GM18520 (cell line): ENCODE measurements around the gene ARL6IP5.

Experiments used
- ATAC-seq: cut with Tn5 transposase; IDR thresholded peaks from one replicate; pipeline ENCODE4 v1.9.1; 2021; ENCODE audit not compliant: unreplicated experiment

The ARL6IP5 gene

DNA sequence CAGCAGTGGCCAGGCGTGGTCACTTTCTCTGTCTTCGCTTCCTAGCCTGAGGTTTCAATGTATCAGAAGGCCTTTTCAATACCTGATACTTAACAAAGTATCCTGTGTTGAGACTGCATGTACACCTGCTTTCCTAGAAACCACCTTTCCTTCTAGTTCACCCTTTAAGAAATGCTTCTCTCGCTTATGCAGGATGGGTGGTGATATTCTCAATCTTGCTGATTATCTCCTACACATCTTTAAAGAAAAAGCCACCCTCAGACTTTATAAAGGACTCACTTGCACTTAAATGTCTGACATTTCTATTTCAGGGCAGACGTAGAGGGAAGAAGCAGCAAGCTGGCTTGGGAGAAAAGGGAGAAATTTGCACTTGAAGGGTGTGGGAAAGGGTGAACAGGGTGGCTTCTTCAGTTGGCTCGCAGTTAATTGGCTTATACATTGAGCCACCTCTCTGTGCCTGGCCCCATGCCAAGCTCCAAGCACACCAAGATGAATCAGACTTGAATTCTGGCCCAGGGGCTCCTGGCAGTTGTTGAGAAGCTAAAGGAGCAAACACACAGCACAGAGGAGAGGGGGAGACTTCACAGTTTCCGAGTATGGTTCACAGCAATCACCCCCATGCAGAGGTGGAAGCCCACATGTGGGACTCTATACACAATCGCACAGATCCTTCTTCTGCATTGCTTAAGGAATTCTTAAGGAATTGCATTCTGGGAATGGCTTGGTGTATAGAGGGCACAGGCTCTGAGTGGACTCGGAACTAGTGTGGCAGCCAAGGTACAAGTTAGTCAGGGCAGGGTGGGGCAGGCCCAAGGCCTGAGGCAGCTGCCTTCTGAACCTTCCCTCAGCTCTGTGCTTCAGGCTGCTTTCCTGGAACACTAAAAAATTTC lies 1.3 kb downstream of the ARL6IP5 start:
- ATAC-seq, result no peak

DNA sequence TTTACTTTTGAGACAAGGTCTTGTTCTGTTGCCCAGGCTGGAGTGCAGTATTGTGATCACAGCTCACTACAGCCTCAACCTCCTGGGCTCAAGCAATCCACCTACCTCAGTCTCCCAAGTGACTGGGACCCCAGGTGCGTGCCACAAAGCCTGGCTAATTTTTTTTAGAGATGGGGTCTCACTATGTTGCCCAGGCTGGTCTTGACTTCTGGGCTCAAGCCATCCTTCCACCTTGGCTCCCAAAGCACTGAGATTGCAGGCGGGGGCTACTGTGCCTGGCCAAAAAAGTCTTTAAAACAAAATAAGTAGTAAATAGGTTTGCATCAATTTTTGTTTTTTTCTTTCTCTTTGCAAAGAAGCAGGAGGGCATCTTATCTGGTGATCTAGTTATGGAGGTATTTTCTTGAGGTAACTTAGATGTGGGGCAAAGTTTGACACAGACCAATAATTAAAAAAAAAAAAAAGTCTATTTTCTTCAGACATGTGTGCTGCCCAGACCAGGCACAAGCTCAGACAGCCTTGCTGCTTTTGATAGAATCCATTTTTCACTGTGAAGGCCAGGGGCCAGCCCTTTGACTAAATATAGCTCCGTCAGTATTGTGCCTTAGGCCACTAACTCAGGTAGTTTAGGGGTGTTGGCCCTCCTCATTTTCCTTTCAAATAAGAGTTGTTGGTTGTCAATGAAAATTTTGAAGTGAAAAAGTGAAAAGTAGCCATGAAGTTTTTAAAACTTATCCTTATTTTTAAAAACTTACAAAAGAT lies 2.5 kb downstream of the ARL6IP5 start:
- no peak for ATAC-seq

DNA sequence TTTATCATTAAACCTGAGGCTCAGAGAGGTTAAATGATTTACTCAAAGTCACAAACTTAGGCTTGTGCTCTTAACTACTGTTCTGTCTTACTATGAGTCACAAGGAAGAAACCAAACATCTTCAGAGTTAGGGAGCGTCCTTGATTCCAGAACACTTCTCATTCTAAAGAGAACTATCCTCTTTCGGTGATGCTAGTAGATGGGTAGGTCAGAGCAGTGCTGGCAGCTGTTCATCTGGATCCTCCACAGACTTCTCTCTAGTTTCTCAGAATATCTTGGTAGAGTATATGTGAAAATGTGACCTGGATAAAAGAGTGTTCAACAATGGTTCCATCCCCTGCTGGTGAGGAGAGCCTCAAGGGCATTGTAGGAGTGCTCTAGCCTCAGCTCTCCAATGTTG lies 3.3 kb downstream of the ARL6IP5 start:
- no peak for ATAC-seq

GRCh38 chr3:69090021-69090420 lies 5.3 kb downstream of the ARL6IP5 start:
- ATAC-seq, result no peak

GRCh38 chr3:69091389-69092029 lies 6.8 kb downstream of the ARL6IP5 start:
- no peak for ATAC-seq

DNA sequence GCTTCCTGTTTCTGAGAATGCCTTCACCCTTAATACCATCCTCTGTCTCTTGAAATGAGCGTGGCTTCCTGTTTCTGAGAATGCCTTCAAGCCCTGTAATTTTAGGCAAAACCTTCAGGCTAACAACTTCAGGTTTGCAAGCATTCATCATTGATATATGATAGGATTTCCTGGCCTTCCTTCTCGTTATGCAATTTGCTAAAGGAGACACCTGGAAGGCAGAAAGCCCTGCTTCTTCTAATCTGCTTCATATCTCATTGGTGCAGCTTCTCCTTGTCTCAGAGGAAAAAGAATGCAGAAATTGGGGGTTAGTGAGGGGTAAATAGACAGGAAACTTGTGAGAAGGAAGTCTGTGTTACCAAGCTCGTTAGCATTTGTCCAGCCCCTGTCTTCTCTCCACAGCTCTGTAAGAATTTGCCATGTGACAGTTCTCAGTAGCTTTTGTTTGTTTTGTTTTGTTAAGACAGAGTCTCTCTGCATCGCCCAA lies 7.3 kb downstream of the ARL6IP5 start:
- peak; percentile 82 for ATAC-seq

DNA sequence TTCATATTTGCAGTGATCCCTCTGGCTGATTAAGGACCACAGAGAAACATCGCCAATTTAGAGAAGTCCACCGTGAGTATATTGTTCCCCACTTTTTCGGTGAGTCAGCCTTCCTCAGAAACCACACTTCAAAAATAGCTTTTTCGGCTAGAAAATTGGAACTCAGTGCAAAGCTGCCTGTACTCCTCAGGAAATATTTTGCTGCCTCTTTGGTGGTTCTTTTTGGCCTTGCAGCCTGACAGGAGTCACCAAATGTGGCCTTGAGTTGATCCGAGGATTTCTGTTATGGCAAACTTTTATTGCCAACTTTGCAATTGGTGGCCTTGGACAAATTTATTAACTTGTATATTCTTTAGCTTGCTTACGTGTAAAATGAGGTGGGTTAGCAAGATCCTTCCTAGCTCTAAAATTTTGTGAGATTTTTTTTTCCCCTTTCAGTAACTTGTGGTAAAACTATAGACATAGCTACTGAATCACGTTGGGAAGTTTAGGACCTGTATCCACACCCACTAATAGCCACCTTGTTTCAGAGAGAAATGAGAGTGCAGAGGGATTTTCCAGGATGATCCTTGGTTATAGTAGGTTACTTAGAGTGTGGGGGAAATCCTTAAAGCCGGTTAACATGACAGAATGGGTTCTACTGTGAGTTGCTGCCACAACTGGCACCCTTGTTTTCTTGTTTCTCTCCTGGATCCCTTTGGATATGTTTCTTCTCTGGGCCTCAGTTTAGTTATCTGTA lies 9.9 kb downstream of the ARL6IP5 start:
- no peak for ATAC-seq

DNA sequence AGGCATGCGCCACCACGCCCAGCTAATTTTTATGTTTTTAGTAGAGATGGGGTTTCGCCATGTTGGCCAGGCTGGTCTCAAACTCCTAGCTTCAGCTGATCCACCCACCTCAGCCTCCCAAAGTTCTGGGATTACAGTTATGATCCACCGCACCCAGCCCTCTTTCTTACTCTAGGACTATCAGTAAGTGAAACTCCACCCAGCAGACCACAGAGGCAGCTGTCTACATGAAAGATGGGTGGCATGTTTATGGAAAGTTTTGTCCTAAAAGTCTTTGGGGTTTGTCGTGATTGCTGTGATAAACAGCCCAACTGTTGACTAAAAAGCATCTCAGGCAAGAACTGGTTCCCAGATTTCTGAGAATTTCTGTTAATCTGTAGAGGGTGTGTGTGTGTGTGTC lies 10.9 kb downstream of the ARL6IP5 start:
- no peak for ATAC-seq

GRCh38 chr3:69096299-69096698 lies 11.6 kb downstream of the ARL6IP5 start:
- ATAC-seq, result no peak

DNA sequence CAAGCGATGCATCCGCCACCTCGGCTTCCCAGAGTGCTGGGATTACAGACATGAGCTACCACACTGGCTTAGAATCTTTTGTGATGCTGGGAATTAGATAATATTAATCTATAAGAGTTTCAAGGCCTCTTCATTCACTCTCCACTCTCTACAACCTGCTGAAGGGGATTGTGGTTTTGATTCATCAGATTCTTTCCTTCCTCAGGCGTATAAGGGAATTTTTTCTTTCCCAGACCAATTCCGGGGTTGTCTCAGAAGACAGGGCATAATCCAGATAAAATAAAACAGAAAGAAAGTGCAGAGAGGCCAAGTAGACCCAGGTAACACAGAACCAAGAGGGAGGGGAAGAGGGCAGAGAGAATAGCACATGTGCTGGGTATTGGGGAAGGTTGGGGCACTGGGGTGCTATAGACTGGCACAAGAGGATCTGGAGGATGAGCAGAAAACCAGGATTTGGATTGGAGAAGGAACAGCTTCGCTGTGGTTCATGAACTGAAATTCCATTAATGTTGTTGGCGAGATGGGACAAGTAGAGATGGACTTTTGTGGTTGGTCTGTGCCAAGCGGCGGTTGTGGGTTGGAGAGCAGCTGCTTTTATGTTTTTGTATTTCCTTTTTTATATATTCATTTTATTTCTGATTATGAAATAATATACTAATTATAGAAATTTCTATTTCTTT lies 12.8 kb downstream of the ARL6IP5 start:
- ATAC-seq, result no peak

DNA sequence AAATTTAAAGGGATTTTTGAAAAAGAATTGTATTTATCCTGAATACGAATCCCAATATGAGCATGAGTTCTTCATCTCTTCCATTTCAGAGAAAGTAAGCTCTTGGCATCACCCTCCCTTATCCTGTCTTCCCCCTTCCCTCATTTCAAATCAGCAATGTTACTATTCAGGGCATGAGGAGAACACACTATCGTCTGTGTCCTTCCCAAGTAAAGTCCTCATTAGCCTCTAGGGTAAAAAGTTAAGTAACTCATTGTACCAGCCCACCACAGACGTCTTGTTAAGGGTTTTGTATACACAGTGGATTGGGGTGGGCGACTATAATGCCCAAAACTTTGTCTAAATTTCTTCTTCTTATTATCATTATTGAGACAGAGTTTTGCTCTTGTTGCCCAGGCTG lies 14.8 kb downstream of the ARL6IP5 start:
- no peak for ATAC-seq

DNA sequence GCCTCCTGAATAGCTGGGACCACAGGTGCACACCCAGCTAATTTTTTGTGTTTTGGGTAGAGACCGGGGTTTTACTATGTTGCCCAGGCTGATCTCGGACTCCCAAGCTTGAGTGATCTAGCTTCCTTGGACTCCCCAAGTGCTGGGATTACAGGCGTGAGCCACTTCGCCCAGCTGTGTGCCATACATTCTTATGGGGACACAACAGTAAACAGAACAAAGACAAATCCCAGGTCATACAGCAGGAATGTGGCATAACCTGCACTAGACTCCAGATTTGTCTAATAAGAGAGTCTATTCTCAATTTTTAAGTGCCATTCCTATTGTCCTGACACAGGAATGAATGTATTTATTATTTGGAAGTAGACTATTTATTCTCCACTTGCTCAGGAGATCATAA lies 17.6 kb downstream of the ARL6IP5 start:
- no peak for ATAC-seq

GRCh38 chr3:69103123-69103522 lies 18.4 kb downstream of the ARL6IP5 start:
- no peak for ATAC-seq

DNA sequence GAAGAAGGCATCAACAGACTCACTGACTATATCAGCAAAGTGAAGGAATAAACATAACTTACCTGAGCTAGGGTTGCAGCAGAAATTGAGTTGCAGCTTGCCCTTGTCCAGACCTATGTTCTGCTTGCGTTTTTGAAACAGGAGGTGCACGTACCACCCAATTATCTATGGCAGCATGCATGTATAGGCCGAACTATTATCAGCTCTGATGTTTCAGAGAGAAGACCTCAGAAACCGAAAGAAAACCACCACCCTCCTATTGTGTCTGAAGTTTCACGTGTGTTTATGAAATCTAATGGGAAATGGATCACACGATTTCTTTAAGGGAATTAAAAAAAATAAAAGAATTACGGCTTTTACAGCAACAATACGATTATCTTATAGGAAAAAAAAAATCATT lies 19.8 kb downstream of the ARL6IP5 start:
- no peak for ATAC-seq

DNA sequence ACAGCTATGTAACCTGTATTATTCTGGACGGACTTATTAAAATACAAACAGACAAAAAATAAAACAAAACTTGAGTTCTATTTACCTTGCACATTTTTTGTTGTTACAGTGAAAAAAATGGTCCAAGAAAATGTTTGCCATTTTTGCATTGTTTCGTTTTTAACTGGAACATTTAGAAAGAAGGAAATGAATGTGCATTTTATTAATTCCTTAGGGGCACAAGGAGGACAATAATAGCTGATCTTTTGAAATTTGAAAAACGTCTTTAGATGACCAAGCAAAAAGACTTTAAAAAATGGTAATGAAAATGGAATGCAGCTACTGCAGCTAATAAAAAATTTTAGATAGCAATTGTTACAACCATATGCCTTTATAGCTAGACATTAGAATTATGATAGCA lies 20.6 kb downstream of the ARL6IP5 start:
- no peak for ATAC-seq

DNA sequence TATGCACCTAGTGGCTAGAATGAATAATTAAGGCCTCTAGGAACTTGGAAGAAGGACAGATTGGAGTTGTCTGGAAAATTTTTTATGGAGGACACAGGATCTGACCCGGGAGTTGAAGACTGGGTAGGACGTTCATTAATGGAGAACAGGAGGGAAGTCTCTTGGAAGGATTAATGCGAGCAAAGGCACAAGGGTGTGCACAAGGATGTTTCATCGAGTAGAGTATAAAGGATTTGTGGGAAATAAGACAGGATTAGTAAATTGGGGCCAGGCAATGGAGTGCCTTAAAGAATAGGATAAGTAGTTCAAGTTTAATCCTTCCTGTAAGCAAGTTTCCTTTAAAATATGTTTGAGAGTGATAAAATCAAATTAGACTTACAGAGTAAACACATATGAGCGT lies 23.1 kb downstream of the ARL6IP5 start:
- no peak for ATAC-seq

GRCh38 chr3:69108811-69109210 lies 24.1 kb downstream of the ARL6IP5 start:
- ATAC-seq, result no peak

DNA sequence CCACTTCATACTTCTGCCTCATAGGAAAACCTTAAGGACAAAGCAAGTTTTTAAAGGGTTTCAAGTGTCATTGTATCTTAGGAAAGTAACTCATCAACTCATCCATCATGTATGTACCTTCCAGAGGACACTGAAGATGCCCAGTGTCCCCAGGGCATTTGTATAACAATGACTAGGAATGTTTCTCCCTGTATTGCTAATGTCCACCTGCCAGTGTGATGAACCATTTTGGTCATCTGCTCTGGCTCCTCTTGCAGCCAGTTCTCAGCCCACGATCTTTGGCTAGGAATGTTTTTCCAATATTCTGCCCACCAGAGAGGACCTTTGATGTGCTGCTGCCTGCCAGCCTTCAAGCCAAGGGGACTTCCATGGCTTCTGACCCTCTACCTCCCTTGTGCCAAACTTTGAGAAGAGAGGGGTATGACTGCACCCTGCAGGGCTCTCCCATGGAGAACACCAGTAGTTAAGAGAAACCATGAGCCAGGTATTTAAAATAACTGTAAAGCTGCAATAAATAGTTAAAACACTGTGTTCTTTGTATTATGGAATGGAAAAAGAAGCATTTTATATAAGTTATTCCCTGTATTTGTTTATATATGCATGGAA lies 26.3 kb downstream of the ARL6IP5 start:
- no peak for ATAC-seq

GRCh38 chr3:69113536-69113935 lies 28.8 kb downstream of the ARL6IP5 start:
- ATAC-seq, result no peak

DNA sequence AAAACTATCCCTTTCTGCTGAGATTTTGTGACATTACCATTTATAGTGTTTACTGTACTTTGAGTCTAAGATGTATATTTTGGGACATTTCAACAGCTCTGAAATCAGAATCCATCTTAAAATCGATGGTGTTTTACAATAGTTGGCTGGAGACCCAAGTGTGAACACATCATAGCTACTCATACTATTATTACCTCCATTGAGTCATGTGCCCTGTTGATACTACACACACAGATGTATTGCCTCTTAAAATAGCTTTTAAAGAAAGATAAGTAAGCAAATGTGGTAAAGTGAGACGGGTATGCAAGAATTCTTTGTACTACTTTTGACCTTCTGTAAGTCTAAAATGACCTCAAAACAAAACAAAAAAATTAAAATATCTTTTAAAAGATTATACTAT lies 31.0 kb downstream of the ARL6IP5 start:
- no peak for ATAC-seq
